Neuronal stem cell (in vitro differentiated cells): ENCODE results near the gene FMN2.

ENCODE experiments used
- DNase-seq: peaks from one replicate; pipeline ENCODE4 v3.0.0-alpha.2; 2013; ENCODE audit warnings: low spot score
- H2AFZ ChIP-seq: one replicate; pipeline ENCODE4 v1.6.1; 2013; ENCODE audit warnings: mild to moderate bottlenecking, low read length, inconsistent platforms
- H2AK5ac ChIP-seq: 2 replicates; pipeline ENCODE4 v1.6.1; 2013; ENCODE audit warnings: low read depth, mild to moderate bottlenecking, inconsistent platforms, low read length, moderate library complexity, mixed read lengths
- H2BK120ac ChIP-seq: 2 replicates; pipeline ENCODE4 v1.6.1; 2013; ENCODE audit warnings: low read depth, mild to moderate bottlenecking, inconsistent platforms, low read length, moderate library complexity, mixed read lengths
- H2BK12ac ChIP-seq: one replicate; pipeline ENCODE4 v1.6.1; 2013; ENCODE audit warnings: low read length, inconsistent platforms
- H2BK15ac ChIP-seq: 2 replicates; pipeline ENCODE4 v1.6.1; 2013; ENCODE audit warnings: mild to moderate bottlenecking, low read length, inconsistent platforms, mixed read lengths
- H2BK5ac ChIP-seq: one replicate; pipeline ENCODE4 v1.6.1; 2013; ENCODE audit warnings: inconsistent platforms, mild to moderate bottlenecking, low read length, moderate library complexity
- H3K14ac ChIP-seq: one replicate; pipeline ENCODE4 v1.6.1; 2013; ENCODE audit warnings: low read length, inconsistent platforms
- H3K18ac ChIP-seq: 2 replicates; pipeline ENCODE4 v1.6.1; 2013; ENCODE audit warnings: low read length, inconsistent platforms
- H3K23ac ChIP-seq: 2 replicates; pipeline ENCODE4 v1.6.1; 2013; ENCODE audit warnings: low read depth, mild to moderate bottlenecking, mixed read lengths, low read length, inconsistent platforms; ENCODE audit not compliant: poor library complexity
- H3K27ac ChIP-seq: replicated peaks from 3 replicates; pipeline ENCODE4 v1.5.1; 2013; ENCODE audit warnings: low read length, inconsistent platforms
- H3K27me3 ChIP-seq, 3 experiments: 2 replicates each; pipeline ENCODE4 v1.6.1; 2013; ENCODE audit warnings: low read length in 3 of 3, mild to moderate bottlenecking in 2 of 3, inconsistent platforms in 1 of 3, low read depth in 1 of 3, mixed read lengths in 1 of 3, moderate library complexity in 1 of 3; ENCODE audit not compliant: control insufficient read depth in 3 of 3, insufficient read depth in 3 of 3
- H3K36me3 ChIP-seq, 2 donors: replicated peaks in 1 of 2; 2 replicates each; pipeline ENCODE4 v1.6.1; 2013; ENCODE audit warnings: low read length in 2 of 2; ENCODE audit not compliant: control insufficient read depth in 2 of 2, insufficient read depth in 2 of 2
- H3K4ac ChIP-seq: 2 replicates; pipeline ENCODE4 v1.6.1; 2013; ENCODE audit warnings: inconsistent platforms, mild to moderate bottlenecking, low read length, moderate library complexity
- H3K4me1 ChIP-seq, 2 donors: 1 replicate in 1 of 2; 2 replicates in 1 of 2; pipeline ENCODE4 v1.6.1; 2013; ENCODE audit warnings: low read length in 2 of 2, low read depth in 1 of 2; ENCODE audit not compliant: control insufficient read depth in 2 of 2, insufficient read depth in 1 of 2
- H3K4me2 ChIP-seq: one replicate; pipeline ENCODE4 v1.6.1; 2013; ENCODE audit warnings: mild to moderate bottlenecking, low read length, inconsistent platforms; ENCODE audit not compliant: insufficient read depth, poor library complexity, severe bottlenecking
- H3K4me3 ChIP-seq, 2 donors: 2 replicates each; pipeline ENCODE4 v1.5.1; 2013; ENCODE audit warnings: low read length in 2 of 2, mild to moderate bottlenecking in 2 of 2, inconsistent platforms in 1 of 2, moderate library complexity in 1 of 2
- H3K79me1 ChIP-seq: one replicate; pipeline ENCODE4 v1.6.1; 2013; ENCODE audit warnings: low read depth, mild to moderate bottlenecking, inconsistent platforms, low read length, moderate library complexity
- H3K9ac ChIP-seq: one replicate; pipeline ENCODE4 v1.6.1; 2013; ENCODE audit warnings: mild to moderate bottlenecking, low read depth, low read length, inconsistent platforms; ENCODE audit not compliant: poor library complexity
- H3K9me3 ChIP-seq, 2 donors: replicated peaks in 1 of 2; 2 replicates each; pipeline versions ENCODE3 to v1.6.1; 2013; ENCODE audit warnings: low read length in 2 of 2, mild to moderate bottlenecking in 2 of 2, inconsistent platforms in 1 of 2, low read depth in 1 of 2, mixed read lengths in 1 of 2, moderate library complexity in 1 of 2; ENCODE audit not compliant: control insufficient read depth in 2 of 2, insufficient read depth in 1 of 2
- H4K8ac ChIP-seq: one replicate; pipeline ENCODE4 v1.6.1; 2013; ENCODE audit warnings: low read depth, mild to moderate bottlenecking, inconsistent platforms, low read length, moderate library complexity
- H4K91ac ChIP-seq: one replicate; pipeline ENCODE4 v1.6.1; 2013; ENCODE audit warnings: low read length, low read depth, mild to moderate bottlenecking, inconsistent platforms; ENCODE audit not compliant: poor library complexity
- WGBS, 2 donors: extraction: QIAGEN DNeasy Blood & Tissue Kit; methylation state at CpG; one replicate each; pipeline ENCODE4 v1.1.7; 2013; ENCODE audit warnings: missing lambda C conversion rate in 2 of 2, mixed read lengths in 1 of 2; ENCODE audit not compliant: insufficient read length in 2 of 2, insufficient replicate concordance in 1 of 2; ENCODE audit errors: extremely low coverage in 2 of 2; 5-methylcytosine and 5-hydroxymethylcytosine counted together

Gene FMN2

DNA sequence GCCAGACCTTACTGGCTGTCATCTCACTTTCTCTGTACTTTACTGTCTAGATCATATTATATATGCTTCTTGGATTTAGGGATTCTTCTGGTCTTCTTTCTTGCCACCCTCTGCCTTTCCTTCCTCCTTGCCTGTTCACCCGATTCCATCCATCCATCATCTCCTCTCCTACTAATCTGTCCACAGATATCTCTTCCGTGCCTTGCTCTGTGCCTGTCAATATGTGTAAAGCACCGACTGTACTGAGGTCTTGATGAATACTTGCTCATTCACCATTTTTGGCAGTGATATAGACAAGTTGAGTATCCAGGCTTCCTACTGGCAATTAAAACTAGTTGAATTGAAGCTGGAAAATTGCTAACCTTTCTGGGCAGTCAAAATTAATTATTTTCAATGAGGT is 8.1 kb downstream of the FMN2 start:
- H3K27me3 ChIP-seq = no peaks in the 10 kb centered on the region
- H2BK5ac ChIP-seq = no peak overlapping the region
- H2BK12ac ChIP-seq = no peak overlapping the region
- H3K4me3 ChIP-seq = no peak overlapping the region
- no peak overlapping the region for H2AK5ac ChIP-seq
- H3K18ac ChIP-seq = no peak overlapping the region
- H2BK120ac ChIP-seq = no peak overlapping the region
- H3K4ac ChIP-seq = no peak overlapping the region
- no peak overlapping the region for H3K9ac ChIP-seq
- H3K23ac ChIP-seq = no peak overlapping the region
- H2AFZ ChIP-seq = no peak overlapping the region
- H3K14ac ChIP-seq = no peak overlapping the region
- no peak overlapping the region for H3K4me2 ChIP-seq
- no CpG with 5 or more reads among the region's 3 CpGs for WGBS, 2 donors
- H4K91ac ChIP-seq = no peak overlapping the region
- H3K36me3 ChIP-seq = peaks cover 0 to 7% of the 10 kb centered on the region in 2 donors
- no peak for DNase-seq
- peaks cover 2% of the 10 kb centered on the region for H3K79me1 ChIP-seq
- H3K4me1 ChIP-seq = peaks cover 0 to 21% of the 10 kb centered on the region in 2 donors
- no peak overlapping the region for H3K27ac ChIP-seq
- no peak overlapping the region for H2BK15ac ChIP-seq
- H4K8ac ChIP-seq = no peak overlapping the region
- no peaks in the 10 kb centered on the region for H3K9me3 ChIP-seq

DNA sequence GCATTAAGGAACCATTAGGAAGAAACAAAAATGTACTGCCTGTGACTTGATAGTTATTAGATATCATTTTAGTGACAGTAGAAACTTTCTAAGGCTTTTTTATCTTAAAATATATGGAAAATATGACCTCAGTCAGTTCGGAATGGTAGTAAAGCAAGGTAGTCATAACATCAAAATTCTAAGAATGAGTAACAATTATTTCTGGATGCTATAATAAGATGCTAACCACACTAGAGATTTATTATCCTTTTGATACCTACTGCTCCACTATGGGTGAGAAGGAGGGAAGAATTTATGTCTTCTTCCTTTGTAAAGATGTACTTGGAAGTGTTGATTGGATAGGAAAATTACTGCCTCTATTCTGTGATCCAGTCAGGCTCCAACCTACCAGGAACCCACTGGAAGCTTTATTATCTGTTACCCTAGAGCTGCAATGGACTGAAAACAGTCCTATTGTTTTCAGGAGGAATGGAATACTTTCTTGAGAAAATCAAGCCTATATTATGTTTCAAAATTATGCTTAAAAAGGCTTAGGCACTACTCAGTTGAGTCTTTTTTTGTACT is 8.8 kb downstream of the FMN2 start:
- DNase-seq = no peak
- no peak overlapping the region for H3K27ac ChIP-seq

DNA sequence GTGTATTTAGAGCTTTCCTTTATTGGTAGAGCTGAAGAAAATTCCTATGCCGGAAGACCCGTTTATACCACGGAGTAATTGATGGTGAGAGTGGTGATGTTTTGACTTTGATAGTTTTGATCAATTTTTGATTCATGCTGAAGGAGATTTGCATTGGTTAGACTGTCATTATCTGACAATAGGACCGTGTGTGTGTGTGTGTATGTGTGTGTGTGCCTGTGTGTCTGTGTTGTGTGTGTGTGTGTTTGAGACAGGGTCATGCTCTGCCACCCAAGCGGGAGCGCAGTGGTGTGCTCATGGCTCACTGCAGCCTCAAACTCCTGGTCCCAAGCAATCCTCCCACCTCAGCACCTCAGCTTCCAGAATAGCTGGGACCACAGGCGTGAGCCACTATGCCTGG is 9.6 kb downstream of the FMN2 start:
- H3K18ac ChIP-seq = no peak overlapping the region
- no peak overlapping the region for H3K23ac ChIP-seq
- no CpG with 5 or more reads among the region's 7 CpGs for WGBS, 2 donors
- DNase-seq = no peak
- no peak overlapping the region for H3K14ac ChIP-seq
- H4K91ac ChIP-seq = no peak overlapping the region
- H2BK15ac ChIP-seq = no peak overlapping the region
- H3K9me3 ChIP-seq = no peaks in the 10 kb centered on the region
- peaks cover 2% of the 10 kb centered on the region for H3K79me1 ChIP-seq
- H3K4me1 ChIP-seq = peaks cover 0 to 14% of the 10 kb centered on the region in 2 donors
- H2AK5ac ChIP-seq = no peak overlapping the region
- no peak overlapping the region for H3K4me2 ChIP-seq
- no peak overlapping the region for H3K4me3 ChIP-seq
- no peak overlapping the region for H4K8ac ChIP-seq
- H3K27me3 ChIP-seq = no peaks in the 10 kb centered on the region
- H3K36me3 ChIP-seq = peaks cover 0 to 7% of the 10 kb centered on the region in 2 donors
- no peak overlapping the region for H2BK12ac ChIP-seq
- no peak overlapping the region for H3K9ac ChIP-seq
- no peak overlapping the region for H2BK5ac ChIP-seq
- H3K27ac ChIP-seq = no peak overlapping the region
- no peak overlapping the region for H2BK120ac ChIP-seq
- H3K4ac ChIP-seq = no peak overlapping the region
- no peak overlapping the region for H2AFZ ChIP-seq

More for the DNA sequence above, 8.8 kb downstream of the FMN2 start:
- Histone ChIP-seq H2BK15ac (no peak overlapping the region), H4K91ac (no peak overlapping the region), H3K9ac (no peak overlapping the region), H3K4ac (no peak overlapping the region), H3K23ac (no peak overlapping the region), H4K8ac (no peak overlapping the region), H3K4me3 (no peak overlapping the region), H2BK120ac (no peak overlapping the region), H3K79me1 (peaks cover 2% of the 10 kb centered on the region), H2BK5ac (no peak overlapping the region), H2AFZ (no peak overlapping the region), H2AK5ac (no peak overlapping the region), H3K27me3 (no peaks in the 10 kb centered on the region), H3K9me3 (no peaks in the 10 kb centered on the region), H3K36me3 (peaks cover 0 to 7% of the 10 kb centered on the region in 2 donors), H3K14ac (no peak overlapping the region), H3K4me1 (peaks cover 0 to 17% of the 10 kb centered on the region in 2 donors), H3K18ac (no peak overlapping the region), H2BK12ac (no peak overlapping the region), H3K4me2 (no peak overlapping the region)
- WGBS, 2 donors = no CpG with 5 or more reads among the region's 1 CpG

DNA sequence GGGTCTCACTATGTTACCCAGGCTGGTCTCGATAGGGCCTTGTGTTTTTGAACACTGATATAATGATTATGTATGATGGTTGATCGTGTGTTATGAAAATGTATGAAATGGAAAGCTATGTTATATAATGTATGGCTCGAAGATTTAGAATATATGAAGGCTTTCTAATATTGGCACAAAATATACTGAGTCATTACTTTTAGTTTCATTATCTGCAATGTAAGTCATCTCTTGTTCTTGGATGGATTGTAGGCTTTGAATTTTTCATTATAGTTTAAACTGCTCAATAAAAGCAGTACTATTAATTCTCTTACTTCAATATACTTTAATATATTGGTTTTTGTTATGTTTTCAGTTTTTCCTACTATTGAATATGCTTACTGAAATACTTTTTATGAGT is 10.1 kb downstream of the FMN2 start:
- H2BK15ac ChIP-seq = no peak overlapping the region

More for the DNA sequence above, 10.1 kb downstream of the FMN2 start:
- Histone ChIP-seq H3K23ac (no peak overlapping the region), H3K14ac (no peak overlapping the region), H2AK5ac (no peak overlapping the region), H3K27me3 (no peaks in the 10 kb centered on the region), H3K18ac (no peak overlapping the region), H3K79me1 (peaks cover 2% of the 10 kb centered on the region), H3K4me1 (peaks cover 0 to 10% of the 10 kb centered on the region in 2 donors), H3K36me3 (peaks cover 0 to 7% of the 10 kb centered on the region in 2 donors), H3K27ac (no peak overlapping the region), H4K8ac (no peak overlapping the region), H4K91ac (no peak overlapping the region), H2AFZ (no peak overlapping the region), H3K4me2 (no peak overlapping the region), H2BK5ac (no peak overlapping the region), H3K9me3 (no peaks in the 10 kb centered on the region), H2BK12ac (no peak overlapping the region), H2BK120ac (no peak overlapping the region), H3K4ac (no peak overlapping the region), H3K4me3 (no peak overlapping the region), H3K9ac (no peak overlapping the region)
- no peak for DNase-seq
- 100% methylated on average over 1 of the region's 3 CpGs; no CpG with 5 or more reads in 1 of the 2 donors for WGBS, 2 donors
